PC-3 (cell line): Measurements from ENCODE around the gene SNUPN. TPM values are rescaled to one million over a fixed set of nuclear protein-coding genes. Genes with fewer than 3 reads are reported as not detected.

Experiments
- ATAC-seq: fragments of 200-7000 bp; cut with Tn5 transposase; 2 replicates; pipeline ENCODE4 v1.9.1; 2020; ENCODE audit warnings: mild to moderate bottlenecking, moderate library complexity
- BruUV-seq: library from RNA; stranded (reverse); fragments of 400-500 nt; replicated peaks from 2 replicates; lab custom pipeline; 2021; lab: Mats Ljungman, UMichigan
- CTCF ChIA-PET: fragments of 300-600 bp; sonication (Branson Sonifier 250); formaldehyde crosslinking; loops from one replicate; lab custom pipeline; 2022; ENCODE audit warnings: antibody characterized with exemption; lab: Charles Lee
- POLR2A ChIA-PET: fragments of 300-600 bp; sonication (Branson Sonifier 250); formaldehyde crosslinking; loops from one replicate; lab custom pipeline; 2022; ENCODE audit warnings: antibody characterized with exemption; ENCODE audit not compliant: unreplicated experiment; lab: Charles Lee
- DNase-seq: peaks from one replicate; pipeline ENCODE4 v3.0.0-alpha.2; 2015
- H2AFZ ChIP-seq: fragments of 300-600 bp; sonication (generic); 2 replicates; pipeline ENCODE4 v1.6.0; 2016; ENCODE audit warnings: antibody characterized with exemption, low read length
- H3F3A ChIP-seq: fragments of 300-600 bp; sonication (generic); one replicate; pipeline ENCODE4 v1.6.0; 2017; ENCODE audit warnings: antibody characterized with exemption, low read length, control low read depth, mild to moderate bottlenecking; ENCODE audit not compliant: unreplicated experiment
- H3K27ac ChIP-seq: fragments of 300-600 bp; sonication (generic); 2 replicates; pipeline ENCODE4 v1.5.1; 2016; ENCODE audit warnings: mild to moderate bottlenecking, low read length
- H3K27me3 ChIP-seq: fragments of 300-600 bp; sonication (generic); 2 replicates; pipeline ENCODE4 v1.6.1; 2016; ENCODE audit warnings: low read length, mixed read lengths
- H3K36me3 ChIP-seq: fragments of 300-600 bp; sonication (generic); 2 replicates; pipeline ENCODE4 v1.6.1; 2016; ENCODE audit warnings: low read depth, mixed run types, low read length, mixed read lengths
- H3K4me1 ChIP-seq: fragments of 300-600 bp; sonication (generic); 2 replicates; pipeline ENCODE4 v1.5.1; 2016; ENCODE audit warnings: low read length; ENCODE audit not compliant: insufficient read depth
- H3K4me2 ChIP-seq: fragments of 300-600 bp; sonication (generic); 2 replicates; pipeline ENCODE4 v1.6.0; 2016; ENCODE audit warnings: low read length
- H3K4me3 ChIP-seq: fragments of 300-600 bp; sonication (generic); 2 replicates; pipeline ENCODE4 v1.5.1; 2016; ENCODE audit warnings: mild to moderate bottlenecking, low read length, mixed read lengths
- H3K79me2 ChIP-seq: fragments of 300-600 bp; sonication (generic); 2 replicates; pipeline ENCODE4 v1.6.1; 2017; ENCODE audit warnings: low read length, mixed read lengths
- H3K9ac ChIP-seq: fragments of 300-600 bp; sonication (generic); 2 replicates; pipeline ENCODE4 v1.6.0; 2016; ENCODE audit warnings: mild to moderate bottlenecking, low read length
- H3K9me2 ChIP-seq: fragments of 300-600 bp; sonication (generic); replicated peaks from 2 replicates; pipeline ENCODE4 v1.6.1; 2016; ENCODE audit warnings: mixed run types, low read length, mixed read lengths
- H3K9me3 ChIP-seq: fragments of 300-600 bp; sonication (generic); 2 replicates; pipeline ENCODE4 v1.6.1; 2016; ENCODE audit warnings: low read length, mixed read lengths
- H4K20me1 ChIP-seq: fragments of 300-600 bp; sonication (generic); 2 replicates; pipeline ENCODE4 v1.6.1; 2016; ENCODE audit warnings: low read length, mixed read lengths
- EZH2 ChIP-seq: fragments of 300-600 bp; sonication (generic); IDR thresholded peaks from one replicate; pipeline ENCODE4 v1.6.1; 2017; ENCODE audit warnings: antibody characterized with exemption, mild to moderate bottlenecking, low read length; ENCODE audit not compliant: unreplicated experiment
- EZH2phosphoT487 ChIP-seq: fragments of 300-600 bp; sonication (generic); IDR thresholded peaks from 2 replicates; pipeline ENCODE4 v1.6.1; 2018; ENCODE audit warnings: mild to moderate bottlenecking, antibody characterized with exemption, low read length, borderline replicate concordance
- intact Hi-C: fragments of 100-400 bp; cut with micrococcal nuclease; formaldehyde crosslinking; loops from 2 replicates; pipeline ENCODE4 v1.9.0; 2023
- total RNA-seq: library from RNA; depleted of rRNA; stranded (reverse); fragments of >200 nt; gene quantifications from 2 replicates; pipeline ENCODE4 v1.2.3, GENCODE V29; 2014
- TF ChIP-seq, protein P1 (sequence below): fragments of 300-600 bp; sonication (generic); conservative IDR thresholded peaks from 2 replicates; pipeline ENCODE4 v1.5.1; 2017; ENCODE audit warnings: antibody characterized with exemption, low read depth, mild to moderate bottlenecking, low read length

Gene SNUPN
- total RNA-seq, 1 experiment from 2014 or later = 7.9 TPM

- CTCF ChIA-PET = interaction anchor here (0.6 kb wide), 1 partner anchor 11 kb away, joined by 3 read pairs; no protein-coding TSS in a partner anchor
Observed at GRCh38 chr15:75577401-75578172, 47.9 kb downstream of the SNUPN start.

GRCh38 chr15:75573648-75574384 is 51.7 kb downstream of the SNUPN start:
- no peaks in the 10 kb centered on the region for H4K20me1 ChIP-seq
- no peak overlapping the region for H3K4me2 ChIP-seq
- BruUV-seq = no TSS peak
- H3K27me3 ChIP-seq = no peaks in the 10 kb centered on the region
- intact Hi-C loops = no loop called here
- ATAC-seq (no peak), DNase-seq (no peak)
- H3K79me2 ChIP-seq = peaks cover 68% of the 10 kb centered on the region
- H3K9me3 ChIP-seq = no peaks in the 10 kb centered on the region
- ChIA-PET POLR2A (no interaction called here), CTCF (no interaction called here)
- H3K9me2 ChIP-seq = no peaks in the 10 kb centered on the region
- peaks cover 14% of the 10 kb centered on the region for H3K4me1 ChIP-seq
- H3K4me3 ChIP-seq = no peak overlapping the region
- TF ChIP-seq, protein P1, sequence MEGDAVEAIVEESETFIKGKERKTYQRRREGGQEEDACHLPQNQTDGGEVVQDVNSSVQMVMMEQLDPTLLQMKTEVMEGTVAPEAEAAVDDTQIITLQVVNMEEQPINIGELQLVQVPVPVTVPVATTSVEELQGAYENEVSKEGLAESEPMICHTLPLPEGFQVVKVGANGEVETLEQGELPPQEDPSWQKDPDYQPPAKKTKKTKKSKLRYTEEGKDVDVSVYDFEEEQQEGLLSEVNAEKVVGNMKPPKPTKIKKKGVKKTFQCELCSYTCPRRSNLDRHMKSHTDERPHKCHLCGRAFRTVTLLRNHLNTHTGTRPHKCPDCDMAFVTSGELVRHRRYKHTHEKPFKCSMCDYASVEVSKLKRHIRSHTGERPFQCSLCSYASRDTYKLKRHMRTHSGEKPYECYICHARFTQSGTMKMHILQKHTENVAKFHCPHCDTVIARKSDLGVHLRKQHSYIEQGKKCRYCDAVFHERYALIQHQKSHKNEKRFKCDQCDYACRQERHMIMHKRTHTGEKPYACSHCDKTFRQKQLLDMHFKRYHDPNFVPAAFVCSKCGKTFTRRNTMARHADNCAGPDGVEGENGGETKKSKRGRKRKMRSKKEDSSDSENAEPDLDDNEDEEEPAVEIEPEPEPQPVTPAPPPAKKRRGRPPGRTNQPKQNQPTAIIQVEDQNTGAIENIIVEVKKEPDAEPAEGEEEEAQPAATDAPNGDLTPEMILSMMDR = no peak
- no peak for TF ChIP-seq EZH2phosphoT487
- TF ChIP-seq EZH2 = no peak
- peaks cover 3% of the 10 kb centered on the region; the same call in 1 of the 2 replicates for H3K36me3 ChIP-seq
- no peaks in the 10 kb centered on the region for H3F3A ChIP-seq
- H3K9ac ChIP-seq = no peak overlapping the region
- H2AFZ ChIP-seq = no peak overlapping the region
- H3K27ac ChIP-seq = no peak overlapping the region

More at GRCh38 chr15:75577401-75578172, 47.9 kb downstream of the SNUPN start:
- Histone ChIP-seq H3K9me2 (no peaks in the 10 kb centered on the region), H3K79me2 (peaks cover 56% of the 10 kb centered on the region), H2AFZ (peak overlapping the region; percentile 91), H3K4me1 (peaks cover 18% of the 10 kb centered on the region), H3K9ac (peak overlapping the region; percentile 91), H3K27me3 (no peaks in the 10 kb centered on the region), H3K4me2 (peak overlapping the region; percentile 93), H3K27ac (peak overlapping the region; percentile 26; the same call in 1 of the 2 replicates), H3K9me3 (no peaks in the 10 kb centered on the region), H3F3A (no peaks in the 10 kb centered on the region), H3K4me3 (peak overlapping the region; percentile 97), H4K20me1 (no peaks in the 10 kb centered on the region), H3K36me3 (no peaks in the 10 kb centered on the region)
- TF ChIP-seq EZH2phosphoT487 (no peak), EZH2 (no peak)
- TF ChIP-seq, protein P1 = no peak
- BruUV-seq = TSS peak; percentile 49
- intact Hi-C loops = loop anchor here (1.0 to 5.0 kb wide), 3 partner anchors 50 to 121 kb away; partner anchors contain the start of gene SNUPN
- POLR2A ChIA-PET = interaction anchor here (0.7 kb wide), 1 partner anchor 248 kb away, joined by 4 read pairs; no protein-coding TSS in a partner anchor
- ATAC-seq = peak; percentile 18
- DNase-seq = peak; percentile 14
